Activated CD4-positive, alpha-beta T cell treated with anti-CD3 and anti-CD28 coated beads, Interleukin-2, amount 10 ng/mL, durations not matched to agents 24 days and 14 days (primary cell): ENCODE measurements around the gene MRPS22. TPM values are rescaled to one million over a fixed set of nuclear protein-coding genes. Genes with fewer than 3 reads are reported as not detected.

Experiments used
- DNase-seq: peaks from one replicate; pipeline ENCODE4 v3.0.0; 2022
- H3K27ac Mint-ChIP-seq: one replicate; pipeline ENCODE4 v1.8.0; 2022; ENCODE audit warnings: mild to moderate bottlenecking, mixed read lengths
- H3K27me3 Mint-ChIP-seq: one replicate; pipeline ENCODE4 v1.8.0; 2022; ENCODE audit warnings: mixed read lengths
- H3K36me3 Mint-ChIP-seq: one replicate; pipeline ENCODE4 v1.8.0; 2022; ENCODE audit warnings: low read depth, mild to moderate bottlenecking, mixed read lengths
- H3K4me1 Mint-ChIP-seq: one replicate; pipeline ENCODE4 v1.8.0; 2021; ENCODE audit warnings: mixed read lengths
- H3K4me3 Mint-ChIP-seq: one replicate; pipeline ENCODE4 v1.8.0; 2022; ENCODE audit warnings: mild to moderate bottlenecking, moderate library complexity, mixed read lengths
- H3K9me3 Mint-ChIP-seq: one replicate; pipeline ENCODE4 v1.8.0; 2021; ENCODE audit warnings: mixed read lengths
- intact Hi-C: fragments of 100-400 bp; cut with micrococcal nuclease; formaldehyde crosslinking; loops from one replicate; pipeline ENCODE4 v1.15.1; 2023
- total RNA-seq: library from RNA; stranded (reverse); gene quantifications from 2 replicates; pipeline ENCODE4 v1.2.3, GENCODE V29; 2022

MRPS22 gene
- total RNA-seq, 1 donor from 2014 or later, result 55.8 TPM

GRCh38 chr3:139338405-139338804 is 5.4 kb upstream of the MRPS22 start:
- Mint-ChIP-seq H3K27me3 (peaks cover 3% of the 10 kb centered on the region), H3K27ac (no peak overlapping the region), H3K4me3 (no peak overlapping the region), H3K36me3 (no peaks in the 10 kb centered on the region), H3K9me3 (peaks cover 6% of the 10 kb centered on the region), H3K4me1 (peaks cover 16% of the 10 kb centered on the region)
- intact Hi-C loops, result no loop called here
- DNase-seq, result no peak

DNA sequence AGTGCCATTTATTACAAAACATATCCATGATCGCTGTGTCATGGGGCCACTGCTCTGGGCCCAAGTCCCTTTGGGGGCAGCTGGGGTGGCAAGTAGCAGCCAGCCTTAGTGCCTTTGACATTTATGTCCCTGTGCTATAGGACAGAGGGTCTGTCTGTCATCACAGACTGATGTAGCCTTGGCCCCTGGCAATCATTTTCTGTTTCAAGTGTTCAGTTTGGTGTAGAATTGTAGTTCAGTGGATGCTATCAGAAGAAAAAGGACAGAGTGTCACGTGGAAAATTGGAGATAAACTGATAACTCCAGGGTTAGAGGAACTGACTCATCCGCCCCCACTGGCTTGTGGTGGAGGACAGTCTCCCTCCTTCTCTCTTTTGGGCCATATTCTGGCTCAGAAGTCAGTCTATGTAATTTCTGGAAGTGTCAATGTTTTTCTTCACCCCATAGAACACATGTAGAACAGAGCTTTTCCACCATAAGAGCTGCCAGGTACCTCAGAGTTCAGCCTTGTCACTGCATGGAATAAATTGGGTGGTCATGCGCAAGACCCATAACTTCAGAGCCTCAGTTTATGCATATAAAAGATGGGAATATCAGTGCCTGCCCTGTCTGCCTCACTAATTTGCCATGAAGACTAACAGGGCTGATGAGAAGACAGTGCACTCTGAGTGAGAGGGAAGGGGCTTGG is 4.5 kb upstream of the MRPS22 start:
- peak overlapping the region; percentile 10 for H3K27ac Mint-ChIP-seq
- no peaks in the 10 kb centered on the region for H3K36me3 Mint-ChIP-seq
- peaks cover 6% of the 10 kb centered on the region for H3K9me3 Mint-ChIP-seq
- no peak overlapping the region for H3K4me3 Mint-ChIP-seq
- intact Hi-C loops, result no loop called here
- DNase-seq, result no peak
- peaks cover 17% of the 10 kb centered on the region for H3K4me1 Mint-ChIP-seq
- H3K27me3 Mint-ChIP-seq, result no peaks in the 10 kb centered on the region

- H3K4me3 Mint-ChIP-seq, result no peak overlapping the region
Observed at GRCh38 chr3:139340784-139341183, 3.0 kb upstream of the MRPS22 start.

GRCh38 chr3:139342054-139342453 is 1.8 kb upstream of the MRPS22 start:
- Mint-ChIP-seq H3K27me3 (no peaks in the 10 kb centered on the region), H3K27ac (no peak overlapping the region), H3K4me3 (no peak overlapping the region), H3K4me1 (peaks cover 17% of the 10 kb centered on the region), H3K36me3 (no peaks in the 10 kb centered on the region), H3K9me3 (peaks cover 6% of the 10 kb centered on the region)
- DNase-seq, result no peak
- intact Hi-C loops, result loop anchor here (5.0 to 10.0 kb wide), 2 partner anchors 335 to 507 kb away; partner anchors contain the start of genes NMNAT3 and PIK3CB

More at GRCh38 chr3:139340784-139341183, 3.0 kb upstream of the MRPS22 start:
- H3K9me3 Mint-ChIP-seq, result peaks cover 6% of the 10 kb centered on the region
- H3K36me3 Mint-ChIP-seq, result no peaks in the 10 kb centered on the region
- no peaks in the 10 kb centered on the region for H3K27me3 Mint-ChIP-seq
- intact Hi-C loops, result loop anchor here (5.0 to 10.0 kb wide), 2 partner anchors 337 to 506 kb away; partner anchors contain the start of genes NMNAT3 and PIK3CB
- peaks cover 17% of the 10 kb centered on the region for H3K4me1 Mint-ChIP-seq
- no peak overlapping the region for H3K27ac Mint-ChIP-seq
- no peak for DNase-seq

GRCh38 chr3:139346771-139347170 is 3.0 kb downstream of the MRPS22 start:
- intact Hi-C loops, result loop anchor here (10.0 kb wide), 1 partner anchor 512 kb away; the partner anchor contains the start of gene PIK3CB
- H3K4me3 Mint-ChIP-seq, result no peak overlapping the region
- peaks cover 6% of the 10 kb centered on the region for H3K9me3 Mint-ChIP-seq

DNA sequence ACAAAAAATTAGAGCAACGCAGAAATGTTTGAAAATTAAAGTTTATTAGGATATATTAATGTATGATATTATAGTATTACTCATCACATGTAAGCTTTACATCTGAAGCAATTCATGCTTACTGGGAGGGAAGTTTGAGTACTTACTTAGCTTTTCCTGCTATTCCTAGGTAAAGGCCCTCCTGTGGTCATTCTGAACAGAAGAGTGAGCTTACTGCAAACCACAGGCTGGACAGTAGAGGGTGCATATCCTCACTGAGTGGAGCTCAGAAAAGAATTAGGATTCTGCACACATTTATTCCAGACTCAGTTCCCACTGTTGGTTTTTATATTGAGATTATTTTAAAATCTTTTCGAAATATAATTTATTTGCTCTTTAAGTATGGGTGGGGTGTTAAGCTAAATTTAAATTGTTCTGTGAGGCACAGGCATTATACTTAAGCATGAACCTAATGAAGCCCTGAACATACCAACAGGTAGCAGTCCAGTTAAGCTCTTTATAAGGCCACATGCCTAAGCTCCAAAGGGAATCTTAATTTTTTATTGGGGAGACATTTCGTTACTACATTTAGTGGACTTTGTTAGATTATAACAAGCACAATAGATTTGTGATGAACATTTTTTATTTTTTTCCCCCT is 10.2 kb downstream of the MRPS22 start:
- Mint-ChIP-seq H3K4me3 (no peak overlapping the region), H3K36me3 (peaks cover 77% of the 10 kb centered on the region), H3K27me3 (no peaks in the 10 kb centered on the region), H3K27ac (no peak overlapping the region), H3K4me1 (peaks cover 16% of the 10 kb centered on the region), H3K9me3 (no peaks in the 10 kb centered on the region)
- intact Hi-C loops, result loop anchor here (10.0 kb wide), 2 partner anchors 759 to 1169 kb away; partner anchors contain the start of genes ARMC8 and CEP70
- no peak for DNase-seq

More at GRCh38 chr3:139346771-139347170, 3.0 kb downstream of the MRPS22 start:
- H3K27ac Mint-ChIP-seq, result no peak overlapping the region
- DNase-seq, result no peak
- peaks cover 5% of the 10 kb centered on the region for H3K4me1 Mint-ChIP-seq
- no peaks in the 10 kb centered on the region for H3K27me3 Mint-ChIP-seq
- peaks cover 28% of the 10 kb centered on the region for H3K36me3 Mint-ChIP-seq

- Mint-ChIP-seq H3K27ac (no peak overlapping the region), H3K9me3 (no peaks in the 10 kb centered on the region), H3K27me3 (no peaks in the 10 kb centered on the region), H3K4me3 (no peak overlapping the region), H3K4me1 (peaks cover 16% of the 10 kb centered on the region), H3K36me3 (peaks cover 79% of the 10 kb centered on the region)
- no peak for DNase-seq
- intact Hi-C loops, result loop anchor here (10.0 kb wide), 2 partner anchors 760 to 1170 kb away; partner anchors contain the start of genes ARMC8 and CEP70
Observed at GRCh38 chr3:139354661-139355060, 10.8 kb downstream of the MRPS22 start.

- H3K27ac Mint-ChIP-seq, result no peak overlapping the region
- peaks cover 82% of the 10 kb centered on the region for H3K36me3 Mint-ChIP-seq
- H3K4me1 Mint-ChIP-seq, result peaks cover 16% of the 10 kb centered on the region
- H3K27me3 Mint-ChIP-seq, result no peaks in the 10 kb centered on the region
- H3K4me3 Mint-ChIP-seq, result no peak overlapping the region
- no peak for DNase-seq
- H3K9me3 Mint-ChIP-seq, result no peaks in the 10 kb centered on the region
- intact Hi-C loops, result loop anchor here (10.0 kb wide), 2 partner anchors 761 to 1171 kb away; partner anchors contain the start of genes ARMC8 and CEP70
Observed at GRCh38 chr3:139355476-139355875, 11.7 kb downstream of the MRPS22 start.

DNA sequence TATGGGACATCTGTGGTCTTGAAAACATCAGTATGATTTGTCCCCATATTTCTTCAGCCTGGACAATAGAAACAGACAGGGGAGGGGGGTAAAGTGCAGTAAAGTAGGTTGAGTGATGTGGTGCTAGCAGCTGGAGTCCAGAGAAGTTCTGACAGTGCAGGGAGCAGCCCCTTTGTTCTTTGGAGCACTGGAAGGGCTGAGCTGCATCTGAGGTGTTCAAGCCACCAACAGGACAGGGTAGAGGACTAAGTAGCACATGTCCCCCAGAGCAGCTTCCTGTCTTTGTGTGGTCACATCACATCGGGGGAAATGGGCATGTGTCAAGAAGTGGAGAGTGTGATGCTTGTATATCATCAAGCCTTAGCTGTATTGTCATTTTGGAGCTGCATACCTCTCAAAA is 12.1 kb downstream of the MRPS22 start:
- Mint-ChIP-seq H3K9me3 (no peaks in the 10 kb centered on the region), H3K27me3 (no peaks in the 10 kb centered on the region), H3K27ac (no peak overlapping the region), H3K4me1 (peaks cover 16% of the 10 kb centered on the region), H3K4me3 (no peak overlapping the region), H3K36me3 (peaks cover 82% of the 10 kb centered on the region)
- no peak for DNase-seq
- intact Hi-C loops, result loop anchor here (10.0 kb wide), 2 partner anchors 761 to 1171 kb away; partner anchors contain the start of genes ARMC8 and CEP70

- no peaks in the 10 kb centered on the region for H3K9me3 Mint-ChIP-seq
- no peak overlapping the region for H3K4me3 Mint-ChIP-seq
Observed at GRCh38 chr3:139357899-139358298, 14.1 kb downstream of the MRPS22 start.

GRCh38 chr3:139358841-139359562 is 15.2 kb downstream of the MRPS22 start:
- no peaks in the 10 kb centered on the region for H3K27me3 Mint-ChIP-seq
- peaks cover 14% of the 10 kb centered on the region for H3K4me1 Mint-ChIP-seq
- no peak overlapping the region for H3K4me3 Mint-ChIP-seq
- peaks cover 83% of the 10 kb centered on the region for H3K36me3 Mint-ChIP-seq
- DNase-seq, result no peak
- no peaks in the 10 kb centered on the region for H3K9me3 Mint-ChIP-seq
- intact Hi-C loops, result loop anchor here (1.0 to 10.0 kb wide), 4 partner anchors 15 to 1174 kb away; partner anchors contain the start of genes ARMC8, CEP70, COPB2 and MRPS22
- no peak overlapping the region for H3K27ac Mint-ChIP-seq

More at GRCh38 chr3:139357899-139358298, 14.1 kb downstream of the MRPS22 start:
- H3K27me3 Mint-ChIP-seq, result no peaks in the 10 kb centered on the region
- intact Hi-C loops, result loop anchor here (1.0 to 10.0 kb wide), 4 partner anchors 14 to 1173 kb away; partner anchors contain the start of genes ARMC8, CEP70, COPB2 and MRPS22
- peaks cover 16% of the 10 kb centered on the region for H3K4me1 Mint-ChIP-seq
- H3K27ac Mint-ChIP-seq, result peak overlapping the region; percentile 49
- DNase-seq, result no peak
- H3K36me3 Mint-ChIP-seq, result peaks cover 81% of the 10 kb centered on the region

DNA sequence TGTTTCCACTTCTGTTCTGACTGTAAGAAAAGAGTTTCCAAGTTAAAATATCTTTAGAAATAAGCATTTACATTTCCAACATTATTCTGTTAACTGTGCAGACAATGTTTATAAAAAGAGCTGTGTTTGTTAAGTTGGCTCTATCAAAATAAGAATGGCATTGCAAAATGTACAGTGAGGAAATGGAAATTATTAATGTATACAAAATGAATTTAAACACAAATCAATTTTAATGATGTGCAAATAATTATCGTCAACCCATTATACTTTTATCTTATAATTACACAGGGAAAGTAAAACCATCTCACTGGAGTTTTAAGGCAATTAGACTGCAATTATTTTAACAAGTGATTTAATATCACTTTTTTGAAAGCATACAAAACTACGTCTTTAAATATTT is 17.5 kb downstream of the MRPS22 start:
- Mint-ChIP-seq H3K4me1 (peaks cover 17% of the 10 kb centered on the region), H3K27ac (no peak overlapping the region), H3K9me3 (no peaks in the 10 kb centered on the region), H3K4me3 (no peak overlapping the region), H3K36me3 (peaks cover 77% of the 10 kb centered on the region), H3K27me3 (no peaks in the 10 kb centered on the region)
- intact Hi-C loops, result no loop called here
- no peak for DNase-seq

DNA sequence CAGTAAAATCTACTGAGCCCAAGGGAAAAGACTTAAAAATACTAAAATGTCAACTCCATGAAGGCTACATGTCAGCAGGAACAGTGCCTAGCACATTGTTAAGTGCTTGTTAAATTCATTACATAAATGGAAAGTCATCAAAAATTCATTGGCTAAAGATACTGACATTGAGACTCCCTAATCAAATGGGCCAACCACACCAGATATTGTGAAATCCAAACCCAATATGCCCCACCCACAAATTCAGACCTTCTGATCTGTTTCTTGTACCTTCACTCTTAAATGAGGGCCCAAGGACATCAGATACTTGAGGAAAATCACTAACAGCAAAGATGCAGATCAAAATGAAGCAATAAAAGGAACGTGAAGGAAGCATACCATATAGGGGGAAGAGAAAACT is 20.7 kb downstream of the MRPS22 start:
- Mint-ChIP-seq H3K9me3 (no peaks in the 10 kb centered on the region), H3K36me3 (peaks cover 74% of the 10 kb centered on the region), H3K27me3 (no peaks in the 10 kb centered on the region), H3K4me1 (peaks cover 9% of the 10 kb centered on the region), H3K27ac (no peak overlapping the region), H3K4me3 (no peak overlapping the region)
- DNase-seq, result no peak
- intact Hi-C loops, result no loop called here
